Osteoblast (primary cell): ENCODE data around the gene CNFN. TPM values are rescaled to one million over a fixed set of nuclear protein-coding genes. Genes with fewer than 3 reads are reported as not detected.

Experiments used
- DNase-seq: peaks from one replicate; pipeline ENCODE4 v3.0.0; 2011; ENCODE audit warnings: low spot score, mixed read lengths; ENCODE audit not compliant: insufficient read length; ENCODE audit errors: missing footprints
- H2AFZ ChIP-seq: 2 replicates; pipeline ENCODE4 v1.6.0; 2011; ENCODE audit warnings: mild to moderate bottlenecking, low read length
- H3K27ac ChIP-seq: 2 replicates; pipeline ENCODE4 v1.5.1; 2011; ENCODE audit warnings: mild to moderate bottlenecking, low read depth, low read length, moderate library complexity
- H3K27me3 ChIP-seq: 2 replicates; pipeline ENCODE4 v1.6.0; 2012; ENCODE audit warnings: mild to moderate bottlenecking, control low read depth, inconsistent platforms, low read length, moderate library complexity; ENCODE audit not compliant: insufficient read depth
- H3K36me3 ChIP-seq: 2 replicates; pipeline ENCODE4 v1.5.1; 2011; ENCODE audit warnings: mild to moderate bottlenecking, low read length, control low read depth, moderate library complexity; ENCODE audit not compliant: insufficient read depth
- H3K4me1 ChIP-seq: 2 replicates; pipeline ENCODE4 v1.5.1; 2011; ENCODE audit warnings: mild to moderate bottlenecking, low read length, control low read depth, moderate library complexity; ENCODE audit not compliant: insufficient read depth
- H3K4me2 ChIP-seq: 2 replicates; pipeline ENCODE4 v1.6.0; 2011; ENCODE audit warnings: mild to moderate bottlenecking, low read length; ENCODE audit not compliant: insufficient read depth
- H3K4me3 ChIP-seq: fragments of 200-600 bp; sonication (generic); 3 replicates; pipeline ENCODE4 v1.5.1; 2012; ENCODE audit warnings: mild to moderate bottlenecking, low read length, inconsistent platforms; ENCODE audit not compliant: insufficient read depth
- H3K79me2 ChIP-seq: 2 replicates; pipeline ENCODE4 v1.6.0; 2012; ENCODE audit warnings: mild to moderate bottlenecking, low read length, control low read depth, inconsistent platforms; ENCODE audit not compliant: insufficient read depth
- H3K9me3 ChIP-seq: 2 replicates; pipeline ENCODE4 v1.5.1; 2011; ENCODE audit warnings: low read depth, low read length, control low read depth
- H4K20me1 ChIP-seq: 2 replicates; pipeline ENCODE4 v1.6.0; 2012; ENCODE audit warnings: mild to moderate bottlenecking, low read length, control low read depth; ENCODE audit not compliant: insufficient read depth
- CTCF ChIP-seq: IDR thresholded peaks from 2 replicates; pipeline ENCODE4 v1.5.1; 2011; ENCODE audit warnings: mild to moderate bottlenecking, low read depth, low read length, moderate library complexity; ENCODE audit errors: extremely low read depth
- total RNA-seq: library from RNA; depleted of rRNA; stranded (reverse); fragments of >200 nt; gene quantifications from 2 replicates; pipeline ENCODE4 v1.2.3, GENCODE V29; 2012

Gene CNFN
- total RNA-seq, 1 donor = not detected

DNA sequence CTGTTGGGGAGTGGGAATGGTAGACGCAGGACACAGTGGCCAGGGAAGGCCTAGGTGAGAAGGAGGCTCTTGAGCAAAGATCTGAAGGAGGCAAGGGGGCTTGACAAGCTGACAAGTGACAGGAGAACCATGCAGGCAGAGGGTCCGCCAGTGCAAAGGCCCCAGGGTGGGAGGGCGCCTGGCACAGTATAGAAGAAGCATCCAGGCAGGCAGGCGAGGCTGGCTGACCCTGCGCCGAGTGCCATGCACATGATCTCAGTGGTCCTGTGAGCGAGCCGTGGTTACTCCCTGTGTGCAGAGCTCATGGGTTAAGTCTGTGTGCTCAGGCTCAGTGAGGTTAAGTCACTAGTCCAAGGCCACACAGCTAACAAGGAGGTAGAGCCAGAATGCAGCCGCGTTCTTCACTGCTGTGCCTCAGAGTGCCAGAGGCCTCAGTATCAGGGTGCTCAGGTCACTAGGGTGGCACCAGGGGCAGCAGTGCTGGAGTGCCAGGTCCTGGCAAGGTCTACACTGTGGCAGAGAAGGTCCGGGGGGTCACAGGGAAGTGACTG lies 15.2 kb downstream of the CNFN start:
- Histone ChIP-seq H3K79me2 (no peaks in the 10 kb centered on the region), H3K4me3 (no peak overlapping the region), H3K9me3 (no peaks in the 10 kb centered on the region), H4K20me1 (no peaks in the 10 kb centered on the region), H3K27me3 (peaks cover 9% of the 10 kb centered on the region), H3K4me1 (no peaks in the 10 kb centered on the region), H3K36me3 (peaks cover 6% of the 10 kb centered on the region), H3K27ac (no peak overlapping the region), H3K4me2 (no peak overlapping the region), H2AFZ (no peak overlapping the region)
- DNase-seq = no peak
- no peak for TF ChIP-seq CTCF

DNA sequence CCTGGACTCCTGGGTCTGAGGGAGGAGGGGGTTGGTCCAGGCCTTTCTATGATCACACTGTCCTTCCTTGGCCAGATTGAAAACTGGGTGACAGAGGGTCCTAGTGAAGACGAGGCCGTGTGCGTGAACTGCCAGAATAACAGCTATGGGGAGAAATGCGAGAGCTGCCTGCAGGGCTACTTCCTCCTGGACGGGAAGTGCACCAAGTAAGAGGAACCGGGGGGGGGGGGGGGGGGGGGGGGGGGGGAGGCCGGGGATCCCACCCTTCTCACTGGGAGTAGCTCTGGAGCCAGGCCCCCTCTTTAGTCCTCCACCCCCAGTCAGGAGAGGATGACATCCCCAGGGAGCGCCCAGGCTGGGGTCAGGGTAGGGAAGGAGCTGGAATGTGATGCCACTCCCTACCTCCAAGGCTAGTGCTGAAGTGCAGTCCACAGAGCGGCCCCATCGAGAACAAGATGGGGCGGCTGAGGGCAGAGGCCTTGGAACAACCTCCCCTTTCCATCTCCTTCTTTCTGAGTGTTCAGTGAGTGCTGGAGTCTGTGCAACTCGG lies 19.4 kb downstream of the CNFN start:
- Histone ChIP-seq H3K4me3 (no peak overlapping the region), H3K36me3 (peaks cover 6% of the 10 kb centered on the region), H4K20me1 (no peaks in the 10 kb centered on the region), H2AFZ (no peak overlapping the region), H3K27ac (no peak overlapping the region), H3K79me2 (no peaks in the 10 kb centered on the region), H3K27me3 (no peaks in the 10 kb centered on the region), H3K9me3 (no peaks in the 10 kb centered on the region), H3K4me1 (no peaks in the 10 kb centered on the region), H3K4me2 (no peak overlapping the region)
- no peak for TF ChIP-seq CTCF
- DNase-seq = no peak

DNA sequence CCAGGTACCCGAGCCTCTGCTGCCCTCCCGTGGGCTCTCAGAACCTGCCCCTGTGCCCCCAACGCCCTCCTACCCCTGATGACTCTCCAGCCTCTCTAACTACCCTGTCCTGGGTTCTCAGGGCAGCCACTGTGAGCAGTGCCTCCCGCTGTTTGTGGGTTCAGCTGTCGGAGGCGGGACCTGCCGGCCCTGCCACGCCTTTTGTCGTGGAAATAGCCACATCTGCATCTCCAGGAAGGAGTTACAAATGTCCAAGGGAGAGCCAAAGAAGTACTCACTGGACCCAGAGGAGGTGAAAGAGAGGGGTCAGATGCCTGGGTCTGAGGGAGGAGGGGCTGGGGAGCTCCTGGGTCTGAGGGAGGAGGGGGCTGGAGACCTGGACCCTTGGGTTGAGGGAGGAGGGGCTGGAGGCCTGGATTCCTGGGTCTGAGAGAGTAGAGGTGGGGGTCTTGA lies 20.0 kb downstream of the CNFN start:
- Histone ChIP-seq H4K20me1 (no peaks in the 10 kb centered on the region), H3K27me3 (no peaks in the 10 kb centered on the region), H3K9me3 (no peaks in the 10 kb centered on the region), H3K36me3 (peaks cover 6% of the 10 kb centered on the region), H2AFZ (no peak overlapping the region), H3K27ac (no peak overlapping the region), H3K4me1 (no peaks in the 10 kb centered on the region), H3K4me2 (no peak overlapping the region), H3K79me2 (no peaks in the 10 kb centered on the region), H3K4me3 (no peak overlapping the region)
- no peak for TF ChIP-seq CTCF
- DNase-seq = no peak

GRCh38 chr19:42369433-42370067 lies 20.5 kb downstream of the CNFN start:
- DNase-seq = no peak
- no peak overlapping the region for H2AFZ ChIP-seq
- H3K4me1 ChIP-seq = no peaks in the 10 kb centered on the region
- no peak for TF ChIP-seq CTCF
- H3K4me2 ChIP-seq = no peak overlapping the region
- no peaks in the 10 kb centered on the region for H3K9me3 ChIP-seq
- no peak overlapping the region for H3K27ac ChIP-seq
- H3K36me3 ChIP-seq = peaks cover 6% of the 10 kb centered on the region
- no peaks in the 10 kb centered on the region for H3K79me2 ChIP-seq
- H4K20me1 ChIP-seq = no peaks in the 10 kb centered on the region
- H3K4me3 ChIP-seq = no peak overlapping the region
- H3K27me3 ChIP-seq = no peaks in the 10 kb centered on the region
